Measurements from ENCODE around the gene RUBCN.

The RUBCN gene

GRCh38 chr3:197736491-197737318 lies at the start of gene RUBCN:
TSS of gene RUBCN (minus strand) at chr3:197736904. CDS start at chr3:197736719, 185 bp downstream.
- peak; percentile 96 for DNase-seq (ENCODE audit: low spot score)

GRCh38 chr3:197784019-197784585 lies 47.4 kb upstream of the RUBCN start:
- no peak for DNase-seq (ENCODE audit: low spot score)

DNA sequence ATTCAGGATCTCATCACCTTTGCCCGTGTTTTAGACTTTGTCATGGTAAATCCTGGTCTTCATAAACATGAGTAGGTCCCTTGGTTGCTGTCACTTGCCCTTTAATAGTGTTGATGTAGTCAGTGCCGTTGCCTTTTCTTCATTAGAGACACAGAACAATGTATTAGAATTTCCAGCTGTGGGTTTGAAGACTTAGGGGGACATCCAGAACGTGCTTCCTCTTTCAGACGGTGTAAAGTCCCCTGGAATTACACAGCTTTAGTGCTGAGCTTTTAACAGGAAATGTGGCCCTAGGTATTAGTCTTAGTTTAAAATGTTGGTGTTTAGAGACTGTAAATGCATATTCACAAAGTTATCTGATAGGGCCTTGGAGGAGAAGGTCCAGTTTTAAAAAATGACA lies 45.5 kb upstream of the RUBCN start:
- DNase-seq (ENCODE audit: low spot score) = no peak

- DNase-seq (ENCODE audit: low spot score) = no peak
Measured at GRCh38 chr3:197775317-197775716, 38.6 kb upstream of the RUBCN start.

- DNase-seq (ENCODE audit: low spot score) = no peak
Measured at GRCh38 chr3:197761784-197762183, 25.1 kb upstream of the RUBCN start.

GRCh38 chr3:197758512-197758911 lies 21.8 kb upstream of the RUBCN start:
- no peak for DNase-seq (ENCODE audit: low spot score)

GRCh38 chr3:197756704-197757103 lies 20.0 kb upstream of the RUBCN start:
- no peak for DNase-seq (ENCODE audit: low spot score)

DNA sequence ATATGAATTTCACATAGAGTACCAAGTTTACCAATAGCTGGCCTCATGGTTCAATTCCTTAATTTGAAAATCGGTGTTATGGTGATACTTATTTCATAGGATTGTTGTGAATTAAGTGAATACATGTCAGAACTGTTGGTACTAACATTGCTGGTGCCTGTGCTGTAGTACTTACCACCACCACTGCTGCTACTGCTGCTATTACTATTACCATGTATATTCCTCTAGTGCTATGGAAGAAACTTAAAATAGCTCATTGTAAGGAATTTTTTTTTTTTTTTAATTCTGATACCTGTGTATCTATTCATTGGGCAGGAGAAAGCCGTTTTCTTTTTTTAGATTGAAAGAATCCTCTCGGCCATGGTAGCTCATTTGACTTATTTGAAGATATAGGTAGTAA lies 16.6 kb upstream of the RUBCN start:
- DNase-seq (ENCODE audit: low spot score) = no peak

GRCh38 chr3:197752107-197752506 lies 15.4 kb upstream of the RUBCN start:
- no peak for DNase-seq (ENCODE audit: low spot score)

- peak; percentile 54 for DNase-seq (ENCODE audit: low spot score)
Measured at GRCh38 chr3:197750858-197751737, 14.4 kb upstream of the RUBCN start.

DNA sequence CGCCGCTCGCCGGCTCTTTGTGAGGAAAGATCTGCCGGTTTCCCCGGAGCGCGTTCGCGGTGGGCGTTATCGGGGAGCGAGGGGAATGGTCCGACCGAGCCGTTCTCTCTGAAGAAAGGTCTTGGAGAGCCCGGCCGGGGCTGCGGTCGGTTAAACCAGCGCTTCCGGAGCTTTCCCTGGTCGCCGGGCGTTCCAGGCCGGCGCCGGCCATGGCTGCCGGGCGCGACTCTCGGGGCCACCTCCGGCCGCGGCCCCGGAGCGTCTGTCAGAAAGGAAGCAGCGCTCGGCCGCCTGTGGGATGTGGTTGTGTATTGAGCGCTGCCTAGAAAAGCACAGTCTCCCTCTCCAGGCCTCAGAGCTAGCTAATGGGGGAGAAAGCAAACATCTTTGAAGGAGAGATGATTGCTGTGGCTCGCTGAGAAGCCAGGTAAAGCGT lies 13.7 kb upstream of the RUBCN start:
- DNase-seq (ENCODE audit: low spot score) = peak; percentile 85

DNA sequence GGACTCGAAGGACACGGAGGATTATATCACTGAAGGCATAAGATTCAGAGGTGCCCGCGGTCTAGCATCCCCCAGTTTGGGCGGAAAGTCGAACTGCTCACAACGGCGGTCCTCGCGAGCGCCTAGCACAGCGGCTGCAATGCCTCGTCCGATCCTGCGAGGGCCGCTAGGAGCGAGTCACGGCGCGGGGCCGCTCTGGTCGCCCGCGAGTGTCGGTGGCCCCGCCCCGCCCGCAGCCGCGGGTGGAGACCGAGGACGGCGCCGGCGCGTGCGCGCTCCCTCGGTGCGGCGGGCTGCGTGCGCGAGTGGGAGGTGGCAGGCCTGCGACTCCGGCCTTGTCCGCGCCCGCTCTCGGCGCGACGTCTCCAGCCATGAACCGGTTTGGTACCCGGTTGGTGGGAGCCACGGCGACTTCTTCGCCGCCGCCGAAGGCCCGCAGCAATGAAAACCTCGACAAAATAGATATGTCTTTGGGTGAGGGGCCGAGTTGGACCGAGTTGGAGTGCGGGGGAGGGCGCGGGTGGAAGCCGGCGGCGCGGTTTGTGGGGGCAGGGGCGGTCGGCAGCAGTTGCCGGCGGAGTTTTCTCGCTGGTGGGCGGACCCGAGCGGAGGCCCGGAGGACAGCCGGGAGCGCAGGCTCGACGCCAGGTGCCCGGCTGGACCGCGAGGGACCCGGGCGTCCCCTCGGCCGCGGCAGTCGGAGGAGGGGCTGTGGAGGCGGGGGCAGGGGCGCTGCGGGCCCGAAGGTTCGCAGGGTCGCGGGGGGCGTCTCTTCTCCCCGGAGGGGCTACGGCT lies 13.1 kb upstream of the RUBCN start, which contains the start of gene FYTTD1:
Gene FYTTD1, plus strand, starts transcription at position 283 of the 795 bp plus-strand sequence. Its CDS starts 89 bp downstream, at position 372.
- peak; percentile 90 for DNase-seq (ENCODE audit: low spot score)

DNA sequence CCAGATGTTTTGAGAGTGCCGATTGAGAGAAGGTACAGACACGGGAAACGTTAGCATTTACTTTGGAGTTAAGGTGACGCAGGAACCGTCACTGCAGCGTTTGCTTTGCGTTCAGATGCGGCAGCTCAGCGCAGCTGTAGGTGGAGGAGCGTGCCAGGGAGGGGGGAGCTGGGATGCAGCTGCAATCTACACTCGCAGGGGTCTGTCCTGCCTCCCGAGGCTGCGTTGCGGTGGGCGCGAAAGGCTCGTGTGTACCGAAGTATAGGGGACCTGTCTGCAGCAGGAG lies 12.6 kb upstream of the RUBCN start:
- peak; percentile 78 for DNase-seq (ENCODE audit: low spot score)

DNA sequence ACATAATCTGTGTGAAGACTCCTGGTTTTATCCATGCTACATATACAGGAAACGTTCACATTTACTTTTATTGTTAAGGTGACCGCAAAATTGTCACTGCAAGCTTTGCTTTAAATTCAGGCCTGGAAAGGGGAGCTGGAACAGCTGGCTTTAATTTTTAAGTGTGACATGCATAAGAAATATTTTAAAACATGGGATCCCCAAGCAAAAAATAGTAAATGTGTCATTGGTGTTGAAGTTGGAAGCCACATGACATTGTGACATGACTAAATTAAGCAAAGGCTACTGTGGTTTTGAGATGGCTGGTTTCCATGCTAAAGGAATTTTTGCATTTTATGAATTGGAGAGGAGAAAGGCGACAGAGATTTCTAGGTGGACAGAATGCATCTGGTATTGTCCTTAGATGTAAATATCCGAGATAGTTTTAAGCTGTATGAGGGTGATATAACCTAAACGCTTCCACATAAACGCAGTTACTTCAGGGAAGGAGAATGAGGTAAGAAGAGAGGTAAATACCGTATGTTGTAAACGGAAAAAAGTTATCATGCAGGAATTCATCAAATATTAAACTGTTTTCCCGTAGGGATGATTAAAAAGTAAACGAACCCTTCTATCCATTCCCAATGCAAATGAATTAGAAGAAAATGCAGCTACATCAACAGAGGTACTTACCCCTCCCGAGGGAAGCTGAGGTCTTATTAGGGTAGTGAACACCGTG lies 12.1 kb upstream of the RUBCN start:
- no peak for DNase-seq (ENCODE audit: low spot score)

- DNase-seq (ENCODE audit: low spot score) = no peak
Measured at GRCh38 chr3:197746801-197747237, 10.1 kb upstream of the RUBCN start.

- no peak for DNase-seq (ENCODE audit: low spot score)
Measured at GRCh38 chr3:197746209-197746608, 9.5 kb upstream of the RUBCN start.

GRCh38 chr3:197742787-197743186 lies 6.1 kb upstream of the RUBCN start:
- no peak for DNase-seq (ENCODE audit: low spot score)

DNA sequence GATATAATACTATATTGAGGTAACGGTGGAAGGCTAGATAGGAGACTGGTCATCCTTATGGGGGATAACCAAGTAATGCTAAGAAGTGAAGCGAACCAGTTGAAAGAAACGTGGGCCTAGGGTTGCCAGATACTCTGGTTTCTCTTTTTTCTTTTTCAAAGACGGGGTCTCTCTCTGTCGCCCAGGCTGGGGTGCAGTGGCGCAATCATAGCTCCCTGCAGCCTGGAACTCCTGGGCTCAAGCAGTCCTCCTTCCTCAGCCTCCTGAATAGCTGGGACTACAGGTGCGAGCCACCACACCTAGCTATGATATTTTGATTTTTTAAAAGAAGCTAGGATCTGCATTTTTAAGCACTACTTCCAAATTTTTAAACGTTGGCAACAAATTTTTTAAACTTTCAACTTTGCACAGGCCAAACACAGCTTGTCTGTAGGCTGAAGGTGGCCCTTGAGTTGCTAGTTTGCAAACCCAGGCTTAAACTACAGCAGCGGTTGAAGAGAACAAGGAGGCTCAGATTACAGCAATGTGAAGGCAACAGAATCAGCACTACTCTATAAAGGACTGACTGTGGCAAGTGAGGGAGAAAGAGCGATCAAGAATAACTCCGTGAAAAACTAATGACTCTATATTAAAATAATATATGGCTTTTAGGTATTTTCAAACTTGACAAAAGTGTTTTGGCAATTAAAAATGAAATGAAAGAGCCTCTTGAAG lies 1.2 kb upstream of the RUBCN start:
- DNase-seq (ENCODE audit: low spot score) = no peak

- DNase-seq (ENCODE audit: low spot score) = no peak
Measured at GRCh38 chr3:197737319-197737649, 580 bp upstream of the RUBCN start.

DNA sequence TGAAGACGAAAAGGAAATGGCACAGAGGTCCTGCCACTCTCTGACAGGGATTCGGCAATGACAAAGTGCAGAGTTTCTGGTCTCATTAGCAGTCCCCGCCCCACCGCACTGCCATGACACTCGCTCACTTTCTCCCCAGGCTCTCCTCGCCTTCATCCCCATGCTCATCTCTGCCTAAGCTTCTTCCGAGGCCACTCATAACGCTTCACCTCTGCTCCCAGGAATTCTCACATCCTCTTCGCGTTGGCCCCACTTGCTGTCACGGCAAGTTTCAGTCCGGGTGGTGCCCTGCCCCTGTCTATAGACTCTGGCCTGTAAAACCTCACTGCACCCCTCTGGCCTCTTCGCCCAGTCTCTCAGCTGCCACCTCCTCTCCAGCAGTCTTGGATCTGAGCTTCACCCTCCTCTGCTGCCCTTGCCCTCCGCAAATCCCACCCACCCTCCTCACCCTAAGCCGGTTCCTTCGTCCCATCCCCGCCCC lies 654 bp downstream of the RUBCN start:
- DNase-seq (ENCODE audit: low spot score) = peak; percentile 56

All from SW480 (cell line).